IPS DF 19.7 (cell line): ENCODE measurements around the gene MAPKAPK5.
"Not testable (repeated sequence)": the region's sequence is repeated elsewhere in the genome, so short reads cannot be mapped to it uniquely, and the experiment has no call there.

Experiments used
- DNase-seq: peaks from one replicate; pipeline ENCODE4 v3.0.0-alpha.2; 2013; ENCODE audit warnings: low read depth, low spot score

The MAPKAPK5 gene

GRCh38 chr12:111827907-111828306 lies 14.1 kb upstream of the MAPKAPK5 start:
- DNase-seq = no peak

DNA sequence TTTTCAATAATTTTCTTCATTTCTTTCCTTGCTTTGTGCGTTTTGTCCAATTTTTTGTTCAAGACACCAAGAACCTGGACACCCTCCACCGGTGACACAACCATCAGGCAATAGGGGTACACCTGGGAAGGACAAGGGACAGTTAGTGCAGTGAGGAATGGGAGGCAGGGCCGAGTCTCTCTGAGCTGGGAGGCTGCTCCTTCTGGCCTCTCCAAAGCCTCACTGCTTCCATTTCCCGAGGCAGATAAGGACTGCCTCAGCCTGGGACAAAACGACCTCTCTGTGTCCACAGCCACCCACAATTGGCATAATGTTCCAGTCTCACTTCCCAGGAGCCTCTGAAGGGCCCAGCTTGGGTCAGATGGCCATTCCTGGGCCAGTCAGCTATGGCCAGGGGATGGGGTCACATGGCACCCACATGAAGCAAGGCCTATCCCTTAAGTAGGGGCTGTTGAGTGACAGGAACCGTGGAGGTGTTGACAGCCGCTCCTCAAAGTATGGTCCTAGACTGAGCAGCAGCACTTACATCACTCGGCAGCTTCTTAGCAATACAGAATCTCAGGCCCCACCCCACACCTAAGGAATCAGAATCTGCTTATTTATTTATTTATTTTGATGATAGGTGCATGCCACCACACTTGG lies 13.6 kb upstream of the MAPKAPK5 start:
- DNase-seq = no peak

- DNase-seq = not testable (repeated sequence)
These were observed 12.4 kb upstream of the MAPKAPK5 start for GRCh38 chr12:111829635-111830034.

- DNase-seq = not testable (repeated sequence)
These were observed 7.2 kb upstream of the MAPKAPK5 start for GRCh38 chr12:111834740-111835386.

- DNase-seq = not testable (repeated sequence)
These were observed 6.4 kb upstream of the MAPKAPK5 start for GRCh38 chr12:111835531-111836181.

- no peak for DNase-seq
These were observed 3.7 kb upstream of the MAPKAPK5 start for GRCh38 chr12:111838353-111838752.

DNA sequence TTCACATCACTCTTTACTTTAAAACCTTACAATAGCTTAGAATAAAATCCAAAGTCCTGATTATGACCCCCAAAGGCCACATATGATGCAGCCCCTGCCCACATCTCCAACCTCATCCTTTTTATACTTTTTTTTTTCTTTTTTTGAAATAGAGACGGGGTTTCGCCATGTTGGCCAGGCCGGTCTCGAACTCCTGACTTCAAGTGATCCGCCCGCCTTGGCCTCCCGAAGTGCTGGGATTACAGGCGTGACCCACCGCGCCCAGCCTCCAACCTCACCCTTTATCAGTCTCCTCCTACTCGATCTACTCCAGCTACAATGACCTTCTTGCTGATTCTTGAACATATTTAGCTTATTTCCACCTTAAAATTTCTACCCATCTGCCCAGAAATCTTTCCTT lies 1.2 kb upstream of the MAPKAPK5 start:
- DNase-seq = no peak

DNA sequence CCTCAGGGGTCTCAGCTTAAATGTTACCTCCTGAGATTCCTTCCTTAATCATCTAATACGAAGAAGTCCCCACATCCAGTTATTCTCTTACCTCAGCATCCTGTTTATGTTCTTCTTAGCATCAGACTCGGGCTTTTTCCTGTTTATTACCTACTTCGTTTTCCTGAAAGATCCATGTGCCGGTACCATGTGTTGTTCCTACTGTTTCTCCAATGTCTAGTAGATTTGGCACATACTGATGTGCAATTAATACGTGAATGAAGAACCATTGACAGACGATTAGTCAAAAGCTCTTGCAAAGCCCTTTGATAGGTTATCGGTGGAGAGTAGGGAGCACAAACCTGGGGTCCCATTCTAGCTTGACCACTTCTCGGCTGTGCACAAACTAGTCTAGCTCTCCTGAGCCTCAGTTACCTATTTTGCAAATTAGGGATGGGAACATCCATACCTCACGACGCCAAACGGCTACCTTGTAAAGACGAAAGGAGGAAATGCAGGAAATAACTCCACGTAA lies 735 bp upstream of the MAPKAPK5 start:
- no peak for DNase-seq

GRCh38 chr12:111842556-111843396 lies 748 bp downstream of the MAPKAPK5 start:
- no peak for DNase-seq

DNA sequence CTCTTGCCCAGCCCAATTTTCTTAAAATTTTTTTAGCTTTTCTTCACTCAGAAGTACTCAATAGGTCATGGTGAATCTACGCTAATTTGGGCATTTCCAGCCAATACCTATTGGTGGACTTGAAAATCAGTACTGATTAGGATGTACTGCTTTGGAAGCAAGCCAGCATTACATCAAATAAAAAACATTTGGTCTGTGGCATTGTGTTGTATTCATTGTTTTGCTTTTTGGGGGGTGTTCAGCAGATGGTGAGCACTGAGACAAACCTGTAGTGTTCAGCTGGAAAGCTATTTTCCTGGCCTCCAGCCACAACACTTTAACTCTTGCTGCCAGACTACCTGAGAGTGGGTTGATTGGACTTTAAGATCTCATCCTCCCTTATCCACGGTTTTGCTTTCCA lies 4.0 kb downstream of the MAPKAPK5 start:
- DNase-seq = no peak

GRCh38 chr12:111850526-111850925 lies 8.5 kb downstream of the MAPKAPK5 start:
- DNase-seq = no peak

GRCh38 chr12:111858186-111858585 lies 16.2 kb downstream of the MAPKAPK5 start:
- DNase-seq = no peak

- DNase-seq = no peak
These were observed 16.8 kb downstream of the MAPKAPK5 start for GRCh38 chr12:111858778-111859177.

DNA sequence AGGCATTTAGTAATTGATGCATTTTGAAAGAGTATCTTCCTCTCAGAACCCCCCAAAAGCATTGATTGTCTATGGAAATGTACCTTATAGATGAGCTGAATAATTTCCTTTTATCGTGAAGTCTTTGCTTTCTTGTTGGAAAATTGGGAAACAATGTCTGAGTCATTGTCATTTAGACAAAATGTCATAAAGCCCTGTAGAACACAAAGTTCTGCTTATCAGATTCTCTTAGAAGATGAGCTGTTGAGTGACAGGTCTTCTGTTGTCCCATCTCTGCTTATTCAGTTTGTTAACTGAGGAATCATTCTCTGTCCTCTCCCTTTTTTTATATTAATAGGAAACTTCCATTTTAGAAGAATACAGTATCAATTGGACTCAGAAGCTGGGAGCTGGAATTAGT lies 22.9 kb downstream of the MAPKAPK5 start:
- no peak for DNase-seq

DNA sequence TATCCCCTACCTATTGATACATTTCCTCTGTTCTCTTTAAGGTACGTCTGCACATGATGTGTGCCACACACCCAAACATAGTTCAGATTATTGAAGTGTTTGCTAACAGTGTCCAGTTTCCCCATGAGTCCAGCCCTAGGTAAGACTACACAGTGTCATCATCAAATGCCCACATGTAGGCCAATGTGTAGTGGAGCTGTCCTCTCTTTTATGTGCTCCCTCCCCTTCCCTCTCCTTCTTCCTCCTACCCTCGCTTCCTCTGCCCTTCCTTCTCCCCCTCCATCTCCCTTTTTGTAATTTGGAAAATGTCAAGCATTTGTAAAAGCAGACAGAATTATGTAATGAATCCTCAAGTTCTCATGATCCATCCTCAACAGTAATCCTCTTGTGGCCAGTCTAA lies 25.5 kb downstream of the MAPKAPK5 start:
- DNase-seq = no peak

GRCh38 chr12:111868676-111869588 lies 26.9 kb downstream of the MAPKAPK5 start:
- DNase-seq = peak; percentile 48

DNA sequence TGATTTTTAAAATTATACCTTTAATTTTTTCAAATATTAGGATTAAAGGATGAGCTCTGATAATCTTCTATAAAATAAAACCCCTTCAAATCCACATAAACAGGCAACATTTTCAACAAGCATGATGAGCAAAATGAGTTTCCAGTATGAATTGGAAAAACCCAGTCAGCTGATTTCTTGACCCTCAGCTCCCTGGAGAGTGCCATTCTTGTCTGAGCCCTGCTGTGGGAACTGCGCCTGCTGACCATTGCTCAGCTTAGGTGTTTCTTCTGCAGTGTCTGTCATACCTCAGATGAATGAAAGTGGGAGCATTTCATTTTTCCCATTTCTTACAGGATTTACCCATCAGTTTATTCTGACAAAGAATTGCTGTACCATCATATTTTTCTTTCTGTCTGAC lies 27.6 kb downstream of the MAPKAPK5 start:
- DNase-seq = no peak

- DNase-seq = no peak
These were observed 28.2 kb downstream of the MAPKAPK5 start for GRCh38 chr12:111870216-111870615.

DNA sequence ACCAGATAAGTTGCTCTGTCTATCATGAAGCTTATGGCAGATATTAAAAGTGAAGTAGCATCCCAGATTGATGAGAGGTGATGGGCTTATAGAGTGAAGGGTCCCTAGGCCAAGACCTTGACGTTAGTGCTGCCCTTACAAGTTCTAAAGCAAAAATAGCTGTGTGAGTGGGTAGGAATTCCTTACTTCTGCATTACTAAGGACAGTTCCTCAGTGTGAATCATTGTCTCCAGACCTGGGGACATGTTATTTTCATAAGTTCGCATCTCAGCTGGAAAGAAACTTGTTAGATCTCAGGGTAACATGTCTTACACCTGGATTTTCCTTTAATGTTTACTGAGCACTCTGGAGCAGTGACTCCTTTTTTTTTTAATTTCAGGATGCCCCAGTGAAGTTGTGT lies 28.7 kb downstream of the MAPKAPK5 start:
- DNase-seq = no peak

GRCh38 chr12:111873113-111873512 lies 31.1 kb downstream of the MAPKAPK5 start:
- no peak for DNase-seq

- DNase-seq = no peak
These were observed 39.7 kb downstream of the MAPKAPK5 start for GRCh38 chr12:111881716-111882115.
